H1 (cell line): ENCODE results near the gene TUBGCP2. TPM values are rescaled to one million over a fixed set of nuclear protein-coding genes. Genes with fewer than 3 reads are reported as not detected.

Experiments
- CTCF ChIA-PET: fragments of 300-600 bp; sonication (Branson Sonifier 250); formaldehyde crosslinking; loops from one replicate; lab custom pipeline; 2021; ENCODE audit not compliant: partially characterized antibody; lab: Charles Lee
- POLR2A ChIA-PET: fragments of 300-600 bp; sonication (Branson Sonifier 250); formaldehyde crosslinking; loops from one replicate; lab custom pipeline; 2021; ENCODE audit warnings: inconsistent platforms; ENCODE audit not compliant: partially characterized antibody; lab: Charles Lee
- DNase-seq, 2 experiments: peaks; one replicate each; pipeline versions ENCODE4 v3.0.0 to v3.0.0-alpha.2; 2010 to 2022; ENCODE audit warnings: low spot score in 2 of 2, low read depth in 1 of 2, mixed read lengths in 1 of 2
- FAIRE-seq: peaks from 2 replicates; lab custom pipeline; 2011; peaks lifted over from hg19 to GRCh38; lab: Jason Lieb, UNC
- H2AFZ ChIP-seq: 2 replicates; pipeline ENCODE4 v1.8.1; 2012; ENCODE audit warnings: low read length, inconsistent platforms
- H2AK5ac ChIP-seq: 2 replicates; pipeline ENCODE4 v1.6.1; 2013; ENCODE audit warnings: low read depth, low read length
- H2BK120ac ChIP-seq: replicated peaks from 2 replicates; pipeline ENCODE3; 2013; ENCODE audit warnings: low read depth, low read length, inconsistent platforms
- H2BK12ac ChIP-seq: 2 replicates; pipeline ENCODE4 v1.6.1; 2013; ENCODE audit warnings: low read depth, low read length
- H2BK15ac ChIP-seq: 2 replicates; pipeline ENCODE4 v1.6.1; 2013; ENCODE audit warnings: low read length
- H2BK20ac ChIP-seq: 2 replicates; pipeline ENCODE4 v1.6.1; 2013; ENCODE audit warnings: low read length
- H2BK5ac ChIP-seq: 2 replicates; pipeline ENCODE4 v1.6.1; 2013; ENCODE audit warnings: low read depth, low read length
- H3K14ac ChIP-seq: 2 replicates; pipeline ENCODE4 v1.6.1; 2013; ENCODE audit warnings: inconsistent platforms; ENCODE audit not compliant: insufficient read length
- H3K18ac ChIP-seq: 2 replicates; pipeline ENCODE4 v1.6.1; 2013; ENCODE audit warnings: low read length; ENCODE audit errors: extremely low read depth
- H3K23ac ChIP-seq: 2 replicates; pipeline ENCODE4 v1.6.1; 2013; ENCODE audit warnings: inconsistent platforms; ENCODE audit not compliant: insufficient read length
- H3K23me2 ChIP-seq: 2 replicates; pipeline ENCODE4 v1.6.1; 2013; ENCODE audit warnings: low read depth, low read length
- H3K27ac ChIP-seq: 2 replicates; pipeline ENCODE4 v1.6.1; 2011; ENCODE audit warnings: low read depth, low read length, inconsistent platforms
- H3K27me3 ChIP-seq, 4 experiments: replicated peaks in 1 of 4; 1 replicate in 1 of 4; 2 replicates in 3 of 4; pipeline versions ENCODE4 v1.6.1 to v1.8.1; 2011 to 2013; ENCODE audit warnings: low read length in 3 of 4, mild to moderate bottlenecking in 3 of 4, inconsistent platforms in 2 of 4, mixed read lengths in 2 of 4, moderate library complexity in 1 of 4; ENCODE audit not compliant: control insufficient read depth in 3 of 4, insufficient read depth in 3 of 4; ENCODE audit errors: extremely low read depth in 1 of 4
- H3K36me3 ChIP-seq, 4 experiments: 2 replicates each; pipeline versions ENCODE4 v1.6.1 to v1.8.1; 2011 to 2013; ENCODE audit warnings: mild to moderate bottlenecking in 4 of 4, low read length in 3 of 4, moderate library complexity in 2 of 4, control low read depth in 1 of 4, inconsistent platforms in 1 of 4; ENCODE audit not compliant: insufficient read depth in 4 of 4, control insufficient read depth in 2 of 4
- H3K4ac ChIP-seq: replicated peaks from 2 replicates; pipeline ENCODE3; 2013; ENCODE audit warnings: low read length, low read depth, mixed read lengths, inconsistent platforms; ENCODE audit not compliant: insufficient read length
- H3K4me1 ChIP-seq, 4 experiments: replicated peaks in 1 of 4; 1 replicate in 1 of 4; 2 replicates in 3 of 4; pipeline versions ENCODE4 v1.6.1 to v1.8.1; 2011 to 2013; ENCODE audit warnings: low read length in 3 of 4, inconsistent platforms in 2 of 4, mixed read lengths in 1 of 4; ENCODE audit not compliant: insufficient read depth in 4 of 4, control insufficient read depth in 3 of 4
- H3K4me2 ChIP-seq, 2 experiments: 2 replicates each; pipeline versions ENCODE4 v1.6.1 to v1.8.1; 2011 to 2013; ENCODE audit warnings: low read depth in 2 of 2, low read length in 2 of 2, control low read depth in 1 of 2, inconsistent platforms in 1 of 2, mild to moderate bottlenecking in 1 of 2; ENCODE audit not compliant: insufficient read depth in 1 of 2
- H3K4me3 ChIP-seq, 4 experiments: fragments of 200-600, 300-600 bp in 1 of 4; sonication (generic), shearing (Covaris generic), sonication (Bioruptor Twin) in 1 of 4; 2 replicates each; pipeline versions ENCODE4 v1.5.1 to v1.8.1; 2011 to 2016; ENCODE audit warnings: low read length in 4 of 4, low read depth in 3 of 4, control low read depth in 2 of 4, inconsistent platforms in 2 of 4, mild to moderate bottlenecking in 2 of 4, mixed read lengths in 1 of 4, moderate library complexity in 1 of 4; ENCODE audit not compliant: insufficient read depth in 2 of 4; ENCODE audit errors: extremely low read depth in 1 of 4
- H3K56ac ChIP-seq: replicated peaks from 2 replicates; pipeline ENCODE3; 2013; ENCODE audit warnings: low read depth, mild to moderate bottlenecking, mixed read lengths, low read length, inconsistent platforms; ENCODE audit not compliant: insufficient read length
- H3K79me1 ChIP-seq: 2 replicates; pipeline ENCODE4 v1.6.1; 2013; ENCODE audit warnings: low read depth, low read length, control low read depth
- H3K79me2 ChIP-seq, 2 experiments: 2 replicates each; pipeline versions ENCODE4 v1.6.1 to v1.8.1; 2012 to 2013; ENCODE audit warnings: low read length in 2 of 2, mild to moderate bottlenecking in 2 of 2, inconsistent platforms in 1 of 2; ENCODE audit not compliant: insufficient read depth in 2 of 2, control insufficient read depth in 1 of 2
- H3K9ac ChIP-seq, 4 experiments: replicated peaks in 1 of 4; 1 replicate in 1 of 4; 2 replicates in 3 of 4; pipeline versions ENCODE4 v1.6.1 to v1.8.1; 2011 to 2013; ENCODE audit warnings: low read depth in 3 of 4, low read length in 3 of 4, control low read depth in 2 of 4, mild to moderate bottlenecking in 2 of 4, moderate library complexity in 2 of 4, inconsistent platforms in 1 of 4; ENCODE audit errors: extremely low read depth in 1 of 4
- H3K9me3 ChIP-seq, 2 experiments: 2 replicates each; pipeline versions ENCODE4 v1.6.1 to v1.8.1; 2012 to 2013; ENCODE audit warnings: mild to moderate bottlenecking in 2 of 2, moderate library complexity in 2 of 2, control low read depth in 1 of 2, inconsistent platforms in 1 of 2, low read depth in 1 of 2, low read length in 1 of 2, mixed read lengths in 1 of 2; ENCODE audit not compliant: insufficient read depth in 2 of 2
- H4K20me1 ChIP-seq, 2 experiments: replicated peaks in 1 of 2; 2 replicates each; pipeline versions ENCODE3 to v1.8.1; 2011 to 2013; ENCODE audit warnings: inconsistent platforms in 2 of 2, low read length in 2 of 2, mild to moderate bottlenecking in 1 of 2; ENCODE audit not compliant: insufficient read depth in 2 of 2, control insufficient read depth in 1 of 2
- H4K5ac ChIP-seq: 2 replicates; pipeline ENCODE4 v1.6.1; 2013; ENCODE audit warnings: low read length, low read depth, mixed read lengths, inconsistent platforms; ENCODE audit not compliant: insufficient read length
- H4K8ac ChIP-seq: 2 replicates; pipeline ENCODE4 v1.8.0; 2013; ENCODE audit warnings: mild to moderate bottlenecking, moderate library complexity, low read length, inconsistent platforms; ENCODE audit not compliant: insufficient read depth; ENCODE audit errors: extremely low read depth
- H4K91ac ChIP-seq: replicated peaks from 2 replicates; pipeline ENCODE3; 2013; ENCODE audit warnings: low read length, mixed read lengths, inconsistent platforms; ENCODE audit not compliant: insufficient read length
- BACH1 ChIP-seq: IDR thresholded peaks from 2 replicates; pipeline ENCODE4 v1.6.1; 2012; ENCODE audit warnings: low read length, improper control_type of control experiment
- CEBPB ChIP-seq: IDR thresholded peaks from 2 replicates; pipeline ENCODE4 v1.6.1; 2012; ENCODE audit warnings: low read depth, low read length
- CHD2 ChIP-seq: IDR thresholded peaks from 2 replicates; pipeline ENCODE4 v1.6.1; 2012; ENCODE audit warnings: low read length, improper control_type of control experiment
- GTF2F1 ChIP-seq: IDR thresholded peaks from 2 replicates; pipeline ENCODE4 v1.6.1; 2012; ENCODE audit warnings: low read depth, low read length, improper control_type of control experiment, borderline replicate concordance
- MAFK ChIP-seq: IDR thresholded peaks from 2 replicates; pipeline ENCODE4 v1.6.1; 2012; ENCODE audit warnings: low read depth, mild to moderate bottlenecking, improper control_type of control experiment, low read length
- RBBP5 ChIP-seq: IDR thresholded peaks from 2 replicates; pipeline ENCODE4 v1.7.1; 2012; ENCODE audit warnings: low read depth, mild to moderate bottlenecking, inconsistent platforms, low read length, moderate library complexity, borderline replicate concordance
- SUZ12 ChIP-seq: fragments of 200-600 bp; sonication (generic); IDR thresholded peaks from 2 replicates; pipeline ENCODE4 v1.6.1; 2012; ENCODE audit warnings: mild to moderate bottlenecking, inconsistent platforms, low read length, moderate library complexity, mixed read lengths
- TCF12 ChIP-seq: IDR thresholded peaks from 2 replicates; pipeline ENCODE4 v1.6.1; 2011; ENCODE audit warnings: low read depth, mild to moderate bottlenecking, low read length
- WGBS, 2 experiments: shearing (Covaris generic) in 1 of 2; methylation state at CpG; one replicate each; pipeline versions ENCODE4 v1.1.6 to v1.1.7; 2013 to 2015; ENCODE audit warnings: low lambda C conversion rate in 2 of 2, mixed read lengths in 2 of 2, inconsistent platforms in 1 of 2, low coverage in 1 of 2, missing lambda C conversion rate in 1 of 2; ENCODE audit not compliant: insufficient replicate concordance in 2 of 2, insufficient coverage in 1 of 2, insufficient read length in 1 of 2; ENCODE audit errors: extremely low coverage in 1 of 2, missing lambda C conversion rate in 1 of 2; 5-methylcytosine and 5-hydroxymethylcytosine counted together
- polyA plus RNA-seq, 7 experiments: library from polyadenylated mRNA; depleted of rRNA in 3 of 7; stranded (reverse) in 5 of 7; unstranded in 2 of 7; fragments of >200 nt in 5 of 7; fragments of 200-250 nt in 2 of 7; gene quantifications; 1 replicate in 5 of 7; 2 replicates in 1 of 7; 4 replicates in 1 of 7; pipeline versions ENCODE4 v1.2.1 to v1.2.3, GENCODE V29; 2011 to 2013; ENCODE audit warnings: missing spikeins in 2 of 7, mixed read lengths in 2 of 7
- total RNA-seq: library from RNA; stranded (reverse); fragmentation: NEBNext Ultra II Directional; extraction: Animal tissue kit (Norgen Biotek cat#: 25700); gene quantifications from 2 replicates; pipeline ENCODE4 v1.2.1, GENCODE V29; 2021
- TF ChIP-seq, protein P1 (sequence below): IDR thresholded peaks from 2 replicates; pipeline ENCODE4 v1.6.1; 2012; ENCODE audit warnings: inconsistent platforms
- TF ChIP-seq, protein P2 (sequence below), 3 experiments: IDR thresholded peaks; 1 replicate in 2 of 3; 2 replicates in 1 of 3; pipeline versions ENCODE4 v1.5.1 to v1.6.1; 2011; ENCODE audit warnings: low read length in 3 of 3, mild to moderate bottlenecking in 3 of 3, inconsistent platforms in 2 of 3, low read depth in 1 of 3, moderate library complexity in 1 of 3; ENCODE audit not compliant: insufficient read depth in 1 of 3; ENCODE audit errors: control extremely low read depth in 1 of 3
- TF ChIP-seq, protein P3 (sequence below): IDR thresholded peaks from 2 replicates; pipeline ENCODE4 v1.6.1; 2011; ENCODE audit warnings: low read depth, mild to moderate bottlenecking, low read length; ENCODE audit not compliant: insufficient read depth

Gene TUBGCP2
- total and polyA plus RNA-seq, 2 of the 8 experiments (the other 6 are each of a cell fraction or from before 2014, with no cell fraction given): 34.9 to 51.9 TPM

DNA sequence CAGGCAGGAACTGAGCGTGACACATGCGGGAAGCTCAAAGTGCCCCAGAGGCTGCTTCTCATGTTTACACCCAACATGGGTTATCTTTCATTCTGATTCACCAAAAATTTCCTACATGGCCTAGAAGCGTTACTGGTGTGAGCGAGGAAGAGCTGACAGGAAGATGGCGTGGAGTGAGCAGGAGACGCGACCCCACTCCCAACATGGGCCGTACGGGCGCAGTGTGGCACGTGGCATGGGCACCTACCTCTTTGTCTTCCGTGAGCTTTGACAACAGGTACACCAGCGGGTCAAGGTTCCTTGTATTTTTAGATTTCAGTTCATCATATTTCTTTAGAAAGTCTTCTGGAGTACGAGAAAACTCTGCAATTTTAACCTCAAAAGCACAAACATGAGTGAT, 8.9 kb downstream of the TUBGCP2 start:
- H3K56ac ChIP-seq: no peak overlapping the region
- no peak overlapping the region for H2BK120ac ChIP-seq
- no peak overlapping the region for H3K18ac ChIP-seq
- no peak overlapping the region for H3K23ac ChIP-seq
- H3K27ac ChIP-seq: no peak overlapping the region
- 92% methylated on average over 11 of the region's 14 CpGs; no CpG with 5 or more reads in 1 of the 2 experiments for WGBS, 2 experiments
- H4K5ac ChIP-seq: no peak overlapping the region
- DNase-seq (no peak), FAIRE-seq (no peak)
- H2AK5ac ChIP-seq: no peak overlapping the region
- peaks cover 9% of the 10 kb centered on the region for H3K79me1 ChIP-seq
- no peaks in the 10 kb centered on the region; the same call in 1 of the 2 replicates for H3K23me2 ChIP-seq
- CTCF ChIA-PET: interaction anchor here (0.9 to 1.8 kb wide), 2 partner anchors 30 to 395 kb away, joined by 3 to 6 read pairs; no protein-coding TSS in a partner anchor
- H3K9me3 ChIP-seq: no peaks in the 10 kb centered on the region
- no peak overlapping the region for H3K4me2 ChIP-seq
- peaks cover 2 to 11% of the 10 kb centered on the region in 2 experiments for H4K20me1 ChIP-seq
- H2BK20ac ChIP-seq: no peak overlapping the region
- no peaks in the 10 kb centered on the region for H3K27me3 ChIP-seq
- no peak overlapping the region for H3K4me3 ChIP-seq
- H2BK15ac ChIP-seq: no peak overlapping the region
- no peak overlapping the region for H3K9ac ChIP-seq
- peaks cover 0 to 17% of the 10 kb centered on the region in 2 experiments; a peak in 3 of 4 replicates for H3K79me2 ChIP-seq
- no peak overlapping the region for H2BK5ac ChIP-seq
- no peak overlapping the region for H3K4ac ChIP-seq
- H2BK12ac ChIP-seq: no peak overlapping the region
- POLR2A ChIA-PET: no interaction called here
- no peak overlapping the region for H4K8ac ChIP-seq
- H3K36me3 ChIP-seq: peaks cover 21 to 43% (median 41%) of the 10 kb centered on the region in 4 experiments
- no peak overlapping the region for H3K14ac ChIP-seq
- no peak overlapping the region for H4K91ac ChIP-seq
- no peaks in the 10 kb centered on the region for H3K4me1 ChIP-seq
- no peak overlapping the region for H2AFZ ChIP-seq
- TF ChIP-seq CEBPB (no peak), MAFK (no peak), SUZ12 (no peak), RBBP5 (no peak), CHD2 (no peak), TCF12 (no peak), BACH1 (no peak), GTF2F1 (no peak)
- TF ChIP-seq, protein P1, sequence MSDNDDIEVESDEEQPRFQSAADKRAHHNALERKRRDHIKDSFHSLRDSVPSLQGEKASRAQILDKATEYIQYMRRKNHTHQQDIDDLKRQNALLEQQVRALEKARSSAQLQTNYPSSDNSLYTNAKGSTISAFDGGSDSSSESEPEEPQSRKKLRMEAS: no peak
- TF ChIP-seq, protein P2, sequence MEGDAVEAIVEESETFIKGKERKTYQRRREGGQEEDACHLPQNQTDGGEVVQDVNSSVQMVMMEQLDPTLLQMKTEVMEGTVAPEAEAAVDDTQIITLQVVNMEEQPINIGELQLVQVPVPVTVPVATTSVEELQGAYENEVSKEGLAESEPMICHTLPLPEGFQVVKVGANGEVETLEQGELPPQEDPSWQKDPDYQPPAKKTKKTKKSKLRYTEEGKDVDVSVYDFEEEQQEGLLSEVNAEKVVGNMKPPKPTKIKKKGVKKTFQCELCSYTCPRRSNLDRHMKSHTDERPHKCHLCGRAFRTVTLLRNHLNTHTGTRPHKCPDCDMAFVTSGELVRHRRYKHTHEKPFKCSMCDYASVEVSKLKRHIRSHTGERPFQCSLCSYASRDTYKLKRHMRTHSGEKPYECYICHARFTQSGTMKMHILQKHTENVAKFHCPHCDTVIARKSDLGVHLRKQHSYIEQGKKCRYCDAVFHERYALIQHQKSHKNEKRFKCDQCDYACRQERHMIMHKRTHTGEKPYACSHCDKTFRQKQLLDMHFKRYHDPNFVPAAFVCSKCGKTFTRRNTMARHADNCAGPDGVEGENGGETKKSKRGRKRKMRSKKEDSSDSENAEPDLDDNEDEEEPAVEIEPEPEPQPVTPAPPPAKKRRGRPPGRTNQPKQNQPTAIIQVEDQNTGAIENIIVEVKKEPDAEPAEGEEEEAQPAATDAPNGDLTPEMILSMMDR (IDR thresholded peaks at IDR 0.05; ENCODE audit: control extremely low read depth in 1 of 3, insufficient read depth in 1 of 3, low read depth in 1 of 3, low read length in 3 of 3): no peak
- TF ChIP-seq, protein P3, sequence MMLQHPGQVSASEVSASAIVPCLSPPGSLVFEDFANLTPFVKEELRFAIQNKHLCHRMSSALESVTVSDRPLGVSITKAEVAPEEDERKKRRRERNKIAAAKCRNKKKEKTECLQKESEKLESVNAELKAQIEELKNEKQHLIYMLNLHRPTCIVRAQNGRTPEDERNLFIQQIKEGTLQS: no peak
